ENCODE data around the gene SEC23A.
"Not testable (repeated sequence)": the region's sequence is repeated elsewhere in the genome, so short reads cannot be mapped to it uniquely, and the experiment has no call there.

The SEC23A gene

DNA sequence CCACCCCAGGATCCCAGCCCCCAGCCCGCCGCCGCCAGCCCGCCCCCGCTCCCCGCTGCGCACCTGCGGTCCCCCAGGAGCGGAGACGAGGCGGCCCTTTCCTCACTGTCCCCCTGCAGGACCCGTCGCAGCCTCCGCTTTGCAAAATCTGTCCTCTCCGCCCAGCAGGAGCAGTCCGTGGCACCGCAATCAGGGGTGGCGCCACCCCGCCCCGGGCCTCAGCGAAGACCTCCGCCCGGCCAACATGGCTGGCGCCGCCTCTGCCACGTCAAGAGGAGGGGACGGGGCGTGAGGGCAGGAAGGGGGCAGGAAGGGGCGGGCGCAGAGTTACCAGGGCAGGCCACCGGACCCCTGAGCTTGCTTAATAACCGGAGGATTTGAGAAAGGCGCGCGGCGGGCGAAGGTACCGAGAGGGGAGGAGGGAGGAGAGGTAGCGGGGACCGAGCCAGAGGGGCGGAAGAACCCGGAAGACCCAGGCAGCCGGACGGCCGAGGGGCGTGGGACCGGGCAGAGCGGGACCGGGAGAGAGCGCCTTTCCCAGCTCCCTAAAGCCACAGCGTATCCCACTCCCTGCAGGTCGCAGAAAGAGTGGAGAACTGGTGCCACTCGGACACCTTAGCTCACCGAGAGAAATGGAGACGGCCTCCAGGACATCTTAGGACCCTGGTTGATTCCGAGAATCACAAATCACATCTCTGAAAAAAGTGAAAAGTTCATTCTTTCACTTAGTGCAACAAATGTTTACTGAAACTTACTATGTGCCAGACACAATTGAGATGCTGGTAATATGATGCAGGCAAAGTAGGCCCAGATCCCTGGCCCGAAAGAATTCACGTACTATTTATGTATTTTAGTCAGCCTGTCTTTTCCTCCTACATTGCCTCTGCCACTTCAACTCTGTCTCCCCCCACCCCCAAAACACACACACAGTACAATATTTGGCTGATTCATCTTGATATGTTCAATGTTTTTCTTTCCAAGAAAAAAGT, at the start of gene SEC23A:
Gene SEC23A (minus strand): TSS at position 267 of the 989 bp plus-strand sequence. CDS start 7,117 bp downstream, outside the sequence.
- peak; percentile 92 for DNase-seq (ENCODE audit: low read depth)

DNA sequence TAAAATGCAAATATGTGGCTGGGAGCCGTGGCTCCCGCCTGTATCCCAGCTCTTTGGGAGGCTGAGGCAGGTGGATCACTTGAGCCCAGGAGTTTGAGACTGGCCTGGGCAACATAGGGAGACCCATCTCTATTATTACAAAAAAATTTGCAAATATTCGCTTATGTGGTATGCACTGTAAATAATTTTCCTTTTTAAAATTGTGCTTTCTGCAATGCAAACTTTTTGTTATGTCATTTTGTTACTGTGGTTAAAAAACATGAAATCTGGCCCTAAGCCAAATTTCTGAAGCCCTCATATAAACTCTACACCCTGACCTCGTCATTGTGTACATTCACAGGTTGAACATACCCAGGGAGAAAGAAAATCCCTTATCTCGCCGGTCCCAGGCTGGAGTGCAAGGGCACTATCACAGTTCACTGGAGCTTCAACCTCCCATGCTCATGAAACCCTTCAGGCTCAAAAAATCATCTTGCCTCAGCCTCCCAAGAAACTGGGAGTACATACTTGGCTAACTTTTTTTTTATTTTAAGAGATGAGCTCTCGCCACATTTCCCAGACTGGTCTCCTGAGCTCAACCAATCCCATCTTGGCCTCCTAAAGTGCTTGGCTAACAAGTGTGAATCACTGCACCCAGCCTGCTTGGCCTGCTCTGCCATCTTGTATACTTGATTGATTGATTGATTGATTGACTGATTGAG, 42.4 kb upstream of the SEC23A start:
- DNase-seq (ENCODE audit: low read depth): no peak

DNA sequence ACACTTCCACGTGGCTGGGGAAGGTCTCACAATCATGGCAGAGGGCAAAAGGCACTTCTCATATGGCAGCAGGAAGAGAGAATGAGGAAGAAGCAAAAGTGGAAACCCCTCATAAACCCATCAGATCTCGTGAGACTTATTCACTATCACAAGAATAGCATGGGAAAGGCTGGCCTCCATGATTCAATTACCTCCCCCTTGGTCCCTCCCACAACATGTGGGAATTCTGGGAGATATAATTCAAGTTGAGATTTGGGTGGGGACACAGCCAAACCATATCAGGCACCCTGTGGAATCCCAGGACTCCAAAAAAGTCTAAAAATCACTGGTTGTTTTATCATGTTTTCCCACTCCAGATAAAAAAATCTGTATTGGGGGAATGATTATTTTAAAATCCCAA, 40.2 kb upstream of the SEC23A start:
- not testable (repeated sequence) for DNase-seq (ENCODE audit: low read depth)

DNA sequence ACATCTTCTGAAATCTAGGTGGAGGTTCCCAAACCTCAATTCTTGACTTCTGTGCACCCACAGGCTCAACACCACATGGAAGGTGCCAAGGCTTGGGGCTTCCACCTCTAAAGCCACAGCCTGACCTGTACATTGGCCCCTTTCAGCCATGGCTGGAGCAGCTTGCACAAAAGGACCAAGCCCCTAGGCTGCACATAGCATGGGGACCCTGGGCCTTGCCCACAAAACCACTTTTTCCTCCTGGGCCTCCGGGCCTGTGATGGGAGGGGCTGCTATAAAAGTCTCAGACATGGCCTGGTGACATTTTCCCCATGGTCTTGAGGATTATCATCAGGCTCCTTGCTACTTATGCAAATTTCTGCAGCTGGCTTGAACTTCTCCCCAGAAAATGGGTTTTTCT, 38.6 kb upstream of the SEC23A start:
- not testable (repeated sequence) for DNase-seq (ENCODE audit: low read depth)

DNA sequence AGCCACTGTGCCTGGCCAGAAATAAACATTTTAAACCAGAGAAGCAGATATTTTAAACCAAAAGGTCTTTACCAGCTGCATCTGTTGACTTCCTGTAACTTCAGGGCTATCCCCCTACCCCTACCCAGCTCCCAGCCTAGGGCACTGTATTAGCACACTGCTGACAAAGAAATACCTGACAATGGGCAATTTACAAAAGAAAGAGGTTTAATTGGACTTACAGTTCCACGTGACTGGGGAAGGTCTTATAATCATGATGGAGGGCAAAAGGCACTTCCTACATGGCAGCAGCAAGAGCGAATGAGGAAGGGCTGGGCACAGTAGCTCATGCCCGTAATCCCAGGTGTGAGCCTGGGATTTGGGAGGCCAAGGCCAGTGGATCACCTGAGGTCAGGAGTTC, 37.1 kb upstream of the SEC23A start:
- DNase-seq (ENCODE audit: low read depth): no peak

DNA sequence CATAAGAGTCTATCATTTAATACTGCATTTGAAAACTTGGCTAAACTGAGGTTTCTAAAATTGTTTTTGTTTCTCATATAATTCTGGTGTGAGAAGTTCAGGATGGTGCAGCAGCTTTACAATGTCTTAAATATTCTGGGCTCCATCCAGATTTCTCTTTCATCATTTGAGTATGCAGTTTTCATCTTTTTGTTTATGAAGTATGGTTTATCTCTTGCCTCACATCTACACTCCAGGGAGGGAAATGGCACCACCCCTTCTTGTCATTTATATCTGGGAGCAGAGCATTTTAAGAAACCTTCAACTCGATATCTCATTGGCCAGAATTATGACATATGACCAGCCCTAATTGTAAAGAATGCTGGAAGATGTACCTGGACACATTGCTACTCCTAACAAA, 35.4 kb upstream of the SEC23A start:
- DNase-seq (ENCODE audit: low read depth): peak; percentile 54

DNA sequence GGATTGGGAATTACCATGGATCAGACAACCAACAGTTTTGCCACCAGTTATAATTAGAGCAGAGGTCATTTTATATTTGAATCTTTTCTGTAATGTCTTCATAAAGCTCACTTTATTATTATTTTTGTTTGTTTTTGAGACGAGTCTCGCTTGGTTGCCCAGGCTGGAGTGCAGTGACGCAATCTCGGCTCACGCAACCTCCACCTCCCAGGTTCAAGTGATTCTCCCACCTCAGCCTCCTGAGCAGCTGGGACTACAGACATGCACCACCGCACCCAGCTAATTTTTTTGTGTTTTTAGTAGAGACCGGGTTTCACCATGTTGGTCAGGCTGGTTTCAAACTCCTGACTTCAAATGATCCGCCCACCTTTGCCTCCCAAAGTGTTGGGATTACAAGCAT, 34.8 kb upstream of the SEC23A start:
- not testable (repeated sequence) for DNase-seq (ENCODE audit: low read depth)

DNA sequence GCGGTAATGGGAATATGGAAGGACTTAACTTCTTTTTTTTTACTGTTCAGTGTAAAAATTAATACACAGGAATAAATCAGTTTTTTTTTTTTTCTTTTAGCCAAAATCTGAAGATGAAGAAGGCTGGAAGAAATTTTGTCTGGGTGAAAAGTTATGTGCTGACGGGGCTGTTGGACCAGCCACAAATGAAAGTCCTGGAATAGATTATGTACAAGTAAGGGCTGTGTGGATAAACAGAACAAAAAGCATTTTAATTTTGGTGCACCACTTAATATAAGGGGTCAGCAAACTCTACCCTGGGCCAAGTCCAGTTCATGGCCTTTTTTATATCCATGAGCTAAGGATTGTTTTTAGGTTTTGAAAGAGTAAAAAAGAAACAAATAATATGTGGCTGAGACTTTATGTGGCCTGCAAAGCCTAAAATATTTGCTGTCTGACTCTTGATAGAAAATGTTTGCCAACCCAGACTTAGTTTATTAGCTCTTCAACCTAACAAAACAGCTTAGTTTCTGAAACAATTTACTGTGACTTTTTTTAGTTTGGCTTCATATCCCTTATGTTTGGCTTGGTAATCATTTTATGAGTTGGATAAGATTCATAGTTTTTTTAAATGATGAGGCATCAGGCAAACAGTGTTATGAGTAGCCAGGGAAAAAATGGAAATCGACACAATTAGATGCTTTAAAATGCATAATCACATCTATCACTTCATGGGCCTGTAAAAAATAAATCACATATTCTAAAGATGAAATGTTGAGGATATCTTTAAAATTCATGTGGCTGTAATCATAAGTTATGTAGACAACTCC, 19.5 kb upstream of the SEC23A start:
- no peak for DNase-seq (ENCODE audit: low read depth)

DNA sequence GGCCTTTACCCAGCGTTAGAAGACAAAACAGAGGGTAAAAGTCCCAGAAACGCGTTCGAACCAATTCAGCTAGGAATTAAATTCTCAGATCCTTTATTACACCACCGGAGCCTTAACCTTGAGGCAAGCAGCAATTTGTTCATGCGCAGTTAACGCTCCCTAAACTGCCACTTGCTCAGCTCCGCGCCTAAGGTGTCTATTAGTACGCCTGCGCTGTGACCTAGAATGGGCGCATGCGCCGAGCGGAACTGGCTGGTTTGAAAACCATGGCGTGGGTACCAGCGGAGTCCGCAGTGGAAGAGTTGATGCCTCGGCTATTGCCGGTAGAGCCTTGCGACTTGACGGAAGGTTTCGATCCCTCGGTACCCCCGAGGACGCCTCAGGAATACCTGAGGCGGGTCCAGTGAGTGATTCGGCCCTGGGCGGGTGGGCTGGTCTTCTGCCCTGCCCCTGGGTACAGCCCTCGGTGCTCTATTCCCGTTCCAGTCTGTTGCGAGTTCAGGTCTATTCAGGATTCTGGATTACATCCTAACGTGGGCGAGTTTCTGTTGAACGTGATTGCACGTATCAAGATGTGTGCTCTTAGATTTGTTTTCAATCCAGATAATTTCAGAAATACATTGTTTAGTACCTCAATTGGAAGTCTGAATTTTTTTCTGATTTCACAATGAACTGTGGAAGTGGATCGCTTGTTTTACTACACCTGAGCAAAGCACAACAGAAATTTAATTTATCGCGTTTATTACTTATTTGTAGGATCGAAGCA, 11.2 kb upstream of the SEC23A start, which contains the start of gene GEMIN2:
Gene GEMIN2 (plus strand): TSS at position 251 of the 766 bp plus-strand sequence. CDS start 16 bp downstream, at position 267.
- DNase-seq (ENCODE audit: low read depth): peak; percentile 91

DNA sequence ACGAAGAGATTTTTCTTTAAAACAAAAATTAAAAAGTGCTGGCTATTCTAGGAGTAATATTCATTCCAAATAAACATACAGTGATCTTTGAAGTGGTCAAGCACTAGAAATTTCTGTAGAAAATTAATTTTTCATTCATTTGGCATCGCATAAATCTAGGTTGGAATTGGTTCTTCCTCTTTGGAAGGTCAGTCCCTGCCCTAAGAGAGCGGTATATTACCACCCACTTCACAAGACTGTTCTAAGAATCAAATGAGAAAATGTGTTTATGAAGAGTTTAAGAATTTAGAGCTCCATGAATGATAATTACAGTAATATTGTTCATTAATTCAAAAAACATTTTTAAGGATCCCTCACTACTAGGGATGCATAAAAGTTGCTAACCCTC, 10.6 kb upstream of the SEC23A start:
- DNase-seq (ENCODE audit: low read depth): no peak

DNA sequence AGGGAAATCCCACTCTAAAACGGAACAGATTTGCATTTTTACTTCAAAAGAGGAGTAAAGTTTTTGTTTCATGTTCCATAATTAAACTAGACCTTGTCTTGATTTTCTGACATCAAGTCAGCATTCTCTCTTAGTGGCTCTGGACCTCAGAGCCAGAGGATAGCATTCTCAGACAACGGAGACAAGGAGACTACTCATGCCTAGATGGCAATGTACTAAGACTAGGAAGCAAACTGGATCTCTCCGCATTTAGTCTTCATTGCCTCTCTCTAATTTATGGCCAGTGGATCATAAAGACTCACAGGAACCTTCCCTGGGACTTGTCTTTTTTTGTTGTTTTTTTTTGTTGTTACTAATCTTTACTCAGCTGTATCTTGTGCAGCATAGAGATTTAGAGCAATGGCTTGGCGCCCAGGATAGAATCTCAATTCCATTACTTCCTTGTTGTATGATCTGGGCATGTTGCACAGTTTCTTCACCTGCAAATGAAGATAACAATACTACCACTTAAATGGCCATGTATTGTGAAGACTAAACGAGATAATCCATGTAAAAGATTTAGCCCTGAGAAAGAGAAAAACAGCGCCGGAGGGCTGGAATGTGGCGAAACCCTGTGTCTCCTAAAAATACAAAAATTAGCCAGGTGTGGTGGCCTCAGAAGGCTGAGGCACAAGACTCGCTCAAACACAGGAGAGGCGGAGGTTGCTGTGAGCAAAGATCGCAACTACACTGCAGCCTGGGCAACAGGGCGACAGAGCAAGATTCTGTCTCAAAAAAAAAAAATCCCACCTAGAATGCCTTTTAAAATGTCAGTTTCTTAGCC, 7.1 kb upstream of the SEC23A start:
- no peak for DNase-seq (ENCODE audit: low read depth)

DNA sequence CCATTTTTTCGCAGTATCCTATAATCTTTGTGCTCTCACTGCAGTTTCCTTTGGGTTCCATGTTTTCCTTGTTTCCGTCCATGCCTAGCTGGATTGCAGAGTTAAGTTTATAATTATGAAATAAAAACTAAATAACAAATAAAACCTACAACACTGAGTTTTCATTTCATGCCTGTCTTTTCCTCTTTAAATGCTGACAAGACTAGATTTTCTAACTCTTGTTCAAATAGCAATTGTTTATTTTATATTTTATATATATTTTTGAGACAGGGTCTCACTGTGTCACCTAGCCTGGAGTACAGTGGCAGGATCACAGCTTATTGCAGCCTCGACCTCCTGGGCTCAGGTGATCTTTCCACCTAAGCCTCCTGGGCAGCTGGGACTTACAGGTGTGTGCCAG, 5.8 kb upstream of the SEC23A start:
- no peak for DNase-seq (ENCODE audit: low read depth)

DNA sequence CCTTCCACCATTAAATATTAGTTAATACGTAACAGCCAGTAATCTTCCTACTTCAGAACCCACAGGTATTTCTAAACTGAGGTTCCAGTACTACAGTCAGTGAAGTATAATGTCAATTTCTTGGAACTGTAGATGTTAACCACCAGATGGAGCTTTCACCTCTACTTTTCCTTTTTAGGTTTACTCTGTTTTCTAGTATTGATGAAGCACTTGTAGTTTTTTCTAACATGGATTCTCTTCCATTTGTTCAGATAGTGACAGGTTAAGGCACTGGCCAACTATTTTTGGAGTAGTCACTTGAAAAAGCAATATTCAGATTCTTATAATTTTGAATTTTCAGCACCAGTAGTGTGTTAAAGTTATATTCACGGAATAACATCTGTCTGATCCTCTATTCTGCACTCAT, 4.6 kb upstream of the SEC23A start:
- peak; percentile 9 for DNase-seq (ENCODE audit: low read depth)

DNA sequence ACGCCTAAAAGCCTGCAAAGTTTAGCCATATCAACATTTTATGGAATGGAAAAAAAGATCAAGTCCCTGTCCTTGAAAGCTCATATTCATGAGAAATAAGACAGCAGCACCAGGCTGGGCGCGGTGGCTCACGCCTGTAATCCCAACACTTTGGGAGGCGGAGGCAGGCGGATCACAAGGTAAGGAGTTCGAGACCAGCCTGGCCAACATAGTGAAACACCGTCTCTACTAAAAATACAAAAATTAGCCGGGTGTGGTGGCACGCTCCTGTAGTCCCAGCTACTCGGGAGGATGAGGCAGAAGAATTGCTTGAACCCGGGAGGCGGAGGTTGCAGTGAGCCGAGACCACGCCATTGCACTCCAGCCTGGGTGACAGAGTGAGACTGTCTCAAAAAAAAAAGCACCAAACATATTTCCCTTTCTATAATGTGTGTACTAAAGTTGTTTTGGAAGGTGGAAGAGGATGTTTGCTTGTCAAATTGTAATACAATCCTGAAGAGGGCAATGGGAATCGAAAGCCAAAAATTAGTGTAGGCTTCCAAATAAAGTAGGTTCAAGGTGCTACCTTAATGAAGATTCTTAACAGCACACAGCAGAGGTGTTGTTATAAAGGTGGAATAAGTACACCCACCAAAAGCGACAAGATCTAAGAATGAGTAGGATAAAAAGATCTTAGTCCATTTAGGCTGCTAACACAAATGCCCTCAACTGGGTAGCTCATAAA, 1.2 kb upstream of the SEC23A start:
- DNase-seq (ENCODE audit: low read depth): not testable (repeated sequence)

DNA sequence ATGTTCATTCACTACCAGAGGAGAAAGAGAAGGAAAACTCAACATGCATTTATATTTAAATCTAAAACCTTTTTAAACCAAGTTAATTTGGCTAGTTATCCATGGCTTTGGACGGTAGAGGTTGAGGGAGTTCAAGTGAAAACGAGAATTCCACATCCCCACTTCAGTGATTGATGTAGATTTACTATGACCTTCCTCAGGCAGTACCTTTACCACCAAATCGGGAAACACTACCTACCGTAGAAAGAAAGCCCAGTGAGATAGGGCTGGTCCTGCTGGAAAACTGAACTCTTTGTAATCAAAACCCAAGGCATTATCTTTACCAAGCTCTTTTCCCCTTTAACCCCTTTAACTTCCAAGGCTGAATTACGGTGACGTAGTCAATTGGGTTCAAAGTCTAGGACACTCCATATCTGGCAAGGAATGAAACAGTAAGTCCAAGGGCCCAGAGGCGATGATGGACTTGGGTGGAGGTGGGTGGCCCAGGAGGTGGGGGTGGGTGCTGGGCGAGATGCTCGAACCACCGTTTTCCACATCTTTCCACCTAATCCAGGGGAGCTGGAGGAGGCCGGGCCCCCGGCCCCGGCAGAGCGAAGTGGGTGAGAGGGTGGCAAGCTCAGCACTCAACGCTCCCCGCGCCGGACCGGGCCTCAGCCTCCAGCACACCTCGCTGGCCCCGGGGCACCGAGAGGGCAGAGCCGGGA, 618 bp downstream of the SEC23A start:
- peak; percentile 39 for DNase-seq (ENCODE audit: low read depth)

DNA sequence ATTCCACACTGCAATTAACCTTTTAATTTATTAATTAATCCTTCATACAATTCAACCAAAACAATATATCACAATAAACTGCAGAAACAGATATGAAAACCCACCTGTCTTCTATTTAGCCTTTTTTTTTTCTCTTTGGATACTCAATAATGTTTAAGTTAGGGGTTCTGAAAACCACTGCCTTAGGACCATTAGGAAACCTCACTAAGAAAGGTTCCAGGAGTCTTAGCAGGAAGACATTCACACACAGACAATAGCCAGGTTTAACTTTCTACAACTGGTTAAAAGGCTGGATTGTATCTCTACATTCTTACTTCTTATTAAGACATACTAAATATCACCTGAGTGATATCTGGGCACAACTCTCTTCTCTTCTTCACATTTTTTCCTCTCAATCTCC, 3.3 kb downstream of the SEC23A start:
- no peak for DNase-seq (ENCODE audit: low read depth)

DNA sequence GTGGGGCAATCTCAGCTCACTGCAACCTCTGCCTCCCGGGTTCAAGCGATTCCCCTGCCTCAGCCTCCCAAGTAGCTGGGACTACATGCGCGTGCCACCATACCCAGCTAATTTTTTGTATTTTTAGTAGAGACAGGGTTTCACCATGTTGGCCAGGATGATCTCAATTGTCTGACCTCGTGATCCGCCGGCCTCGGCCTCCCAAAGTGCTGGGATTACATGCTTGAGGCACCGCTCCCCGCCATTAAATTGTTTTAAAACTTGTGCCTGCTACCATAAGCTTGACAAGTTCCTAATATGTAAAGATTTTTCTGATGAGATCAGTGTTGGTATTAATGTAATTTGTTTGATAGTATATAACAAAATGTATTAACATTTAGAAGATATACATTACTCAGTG, 3.8 kb downstream of the SEC23A start:
- not testable (repeated sequence) for DNase-seq (ENCODE audit: low read depth)

DNA sequence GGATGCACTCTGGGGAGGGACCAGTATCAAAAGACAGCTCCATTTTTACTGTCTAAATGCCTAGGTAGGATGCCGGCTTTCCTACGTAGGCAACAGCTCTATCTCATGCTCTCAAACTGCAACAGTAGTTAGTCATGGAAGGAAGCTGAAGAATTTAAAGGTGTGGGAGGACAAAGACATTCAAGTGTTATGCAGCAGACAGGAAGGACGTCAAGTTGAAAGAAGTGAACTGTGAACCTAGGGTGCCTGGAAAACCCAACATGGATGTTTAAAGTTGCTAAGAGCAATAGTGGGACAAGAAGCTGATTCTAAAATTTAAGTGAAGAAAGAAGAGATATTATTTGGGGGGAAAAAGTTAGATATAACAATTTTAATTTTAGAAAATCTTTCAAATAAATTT, 5.9 kb downstream of the SEC23A start:
- DNase-seq (ENCODE audit: low read depth): no peak

DNA sequence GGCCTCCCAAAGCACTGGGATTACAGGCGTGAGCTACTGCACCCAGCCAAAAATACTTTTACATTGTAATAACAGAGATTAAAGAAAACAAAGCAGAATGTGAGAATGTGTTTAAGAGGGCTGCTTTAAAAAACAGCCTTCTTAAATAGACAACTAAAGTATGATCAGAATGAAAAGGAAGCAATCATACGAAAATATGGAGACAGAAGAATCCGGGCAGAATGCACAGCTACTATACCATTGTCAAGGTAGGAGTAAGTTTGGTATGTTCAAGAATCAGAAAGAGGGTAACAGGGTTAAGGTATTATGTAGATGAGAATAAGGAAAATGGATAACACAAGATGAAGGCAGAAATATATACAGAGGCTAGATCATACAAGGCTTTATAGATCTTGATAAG, 8.5 kb downstream of the SEC23A start:
- no peak for DNase-seq (ENCODE audit: low read depth)

Measured in fibroblast of gingiva (primary cell).